ENCODE measurements around the gene ARHGEF1.

- TF ChIP-seq ZNF341 (tag by site-specific recombination; IDR thresholded peaks at IDR 0.05; ENCODE audit: low read depth), result no peak
- TF ChIP-seq, protein P1, sequence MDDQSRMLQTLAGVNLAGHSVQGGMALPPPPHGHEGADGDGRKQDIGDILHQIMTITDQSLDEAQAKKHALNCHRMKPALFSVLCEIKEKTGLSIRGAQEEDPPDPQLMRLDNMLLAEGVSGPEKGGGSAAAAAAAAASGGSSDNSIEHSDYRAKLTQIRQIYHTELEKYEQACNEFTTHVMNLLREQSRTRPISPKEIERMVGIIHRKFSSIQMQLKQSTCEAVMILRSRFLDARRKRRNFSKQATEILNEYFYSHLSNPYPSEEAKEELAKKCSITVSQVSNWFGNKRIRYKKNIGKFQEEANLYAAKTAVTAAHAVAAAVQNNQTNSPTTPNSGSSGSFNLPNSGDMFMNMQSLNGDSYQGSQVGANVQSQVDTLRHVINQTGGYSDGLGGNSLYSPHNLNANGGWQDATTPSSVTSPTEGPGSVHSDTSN (CRISPR knock-in tag; IDR thresholded peaks at IDR 0.05), result no peak
Measured at GRCh38 chr19:41909706-41910105, 26.7 kb downstream of the ARHGEF1 start.
